SIG-M5 treated with dmso at 0.1 percent for 504 hours (cell line): Measurements from ENCODE around the gene TMCC3.
"Not testable (repeated sequence)": the region's sequence is repeated elsewhere in the genome, so short reads cannot be mapped to it uniquely, and the experiment has no call there.

Experiments
- DNase-seq: peaks from one replicate; lab custom pipeline; 2025; ENCODE audit not compliant: unreplicated experiment; lab: John Stamatoyannopoulos, UW

Gene TMCC3

DNA sequence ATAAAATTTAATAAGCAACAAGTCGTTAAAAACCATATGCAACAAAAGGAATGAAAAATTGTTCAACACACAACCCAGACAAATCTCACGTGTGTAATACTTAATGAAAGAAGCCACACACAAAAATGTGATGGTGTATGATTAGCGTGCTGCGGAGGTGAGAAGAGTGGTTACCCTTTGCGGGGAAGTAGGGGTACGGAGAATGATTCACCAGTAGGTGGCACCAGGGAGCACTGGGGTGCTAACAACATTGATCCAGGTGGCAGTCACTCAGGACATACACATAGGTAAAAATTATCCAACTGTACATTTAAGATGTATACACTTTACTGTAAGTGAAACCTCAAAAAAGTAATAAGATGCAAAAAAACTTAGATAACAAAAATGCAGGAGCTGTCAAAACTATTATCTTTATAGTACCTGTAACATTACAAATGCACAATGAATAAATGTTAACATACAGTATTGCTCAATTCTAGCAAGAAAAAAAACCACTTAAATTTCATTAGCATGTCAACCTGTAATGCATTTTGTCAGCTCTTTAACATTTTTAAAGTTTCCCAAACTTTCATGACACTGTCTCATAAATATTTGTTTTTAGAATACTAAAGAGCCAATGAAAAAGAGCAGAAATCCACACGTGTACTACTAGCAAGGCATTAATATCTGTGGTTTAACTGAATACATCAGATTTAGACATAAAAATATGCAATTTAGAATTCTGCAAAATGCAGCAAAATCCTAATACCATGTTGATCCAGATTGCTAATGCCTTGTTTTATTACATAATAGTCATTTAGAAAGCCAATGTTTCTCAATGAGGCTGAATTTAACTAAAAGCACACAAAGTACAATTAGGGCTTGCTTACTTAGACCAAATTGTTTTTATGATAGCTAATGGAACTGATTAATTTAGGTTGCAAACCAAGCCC lies 46.7 kb downstream of the TMCC3 start:
- DNase-seq, result no peak

DNA sequence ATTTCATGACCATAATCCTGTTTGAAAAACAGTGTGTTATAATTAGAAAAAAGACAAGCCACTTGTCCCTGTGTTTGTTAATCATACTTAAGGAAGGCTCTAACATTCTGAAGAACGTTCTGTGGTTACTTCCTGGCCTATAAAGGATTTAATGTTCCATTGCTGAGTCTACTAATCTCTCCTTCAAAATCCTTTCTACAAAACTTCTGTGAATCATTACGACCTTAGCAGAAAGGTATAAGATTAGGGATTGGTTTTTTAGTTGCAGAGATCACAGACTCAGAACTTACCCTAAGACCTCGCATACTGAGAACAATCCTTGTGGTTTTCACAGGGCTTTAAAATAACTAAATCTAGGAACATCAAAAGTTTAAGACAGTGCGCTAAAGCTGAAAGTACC lies 48.3 kb downstream of the TMCC3 start:
- DNase-seq, result no peak

DNA sequence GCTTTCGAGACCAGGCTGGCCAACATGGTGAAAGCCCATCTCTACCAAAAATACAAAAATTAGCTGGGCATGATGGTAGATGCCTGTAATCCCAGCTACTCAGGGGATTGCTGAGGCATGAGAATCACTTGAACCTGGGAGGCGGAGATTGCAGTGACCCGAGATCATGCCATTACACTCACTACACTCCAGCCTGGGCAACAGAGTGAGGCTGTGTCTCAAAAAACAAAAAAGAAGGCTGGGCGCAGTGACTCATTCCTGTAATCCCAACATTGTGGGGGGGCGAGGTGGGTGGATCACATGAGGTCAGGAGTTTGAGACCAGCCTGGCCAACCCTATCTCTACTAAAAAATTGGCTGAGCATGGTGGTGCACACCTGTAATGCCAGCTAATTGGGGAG lies 49.0 kb downstream of the TMCC3 start:
- DNase-seq, result not testable (repeated sequence)

DNA sequence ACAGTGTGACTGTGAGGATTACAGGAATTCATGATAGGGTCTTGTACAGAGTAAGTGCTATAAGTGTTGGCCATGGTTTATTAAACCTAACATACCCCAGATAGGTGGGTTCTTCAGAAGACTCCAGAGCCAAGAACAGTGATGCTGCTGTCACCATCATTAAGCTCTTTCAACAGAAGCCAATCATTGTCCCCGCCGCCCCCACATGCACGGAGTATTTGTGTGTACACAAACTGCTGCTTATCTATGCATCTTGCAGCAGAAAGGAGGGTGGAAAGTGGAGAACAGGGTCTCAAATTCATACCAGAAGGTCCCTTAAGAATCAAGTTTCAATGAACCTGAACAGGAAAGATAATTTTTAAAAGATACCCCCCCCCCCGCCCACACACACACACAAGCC lies 51.2 kb downstream of the TMCC3 start:
- DNase-seq, result no peak

DNA sequence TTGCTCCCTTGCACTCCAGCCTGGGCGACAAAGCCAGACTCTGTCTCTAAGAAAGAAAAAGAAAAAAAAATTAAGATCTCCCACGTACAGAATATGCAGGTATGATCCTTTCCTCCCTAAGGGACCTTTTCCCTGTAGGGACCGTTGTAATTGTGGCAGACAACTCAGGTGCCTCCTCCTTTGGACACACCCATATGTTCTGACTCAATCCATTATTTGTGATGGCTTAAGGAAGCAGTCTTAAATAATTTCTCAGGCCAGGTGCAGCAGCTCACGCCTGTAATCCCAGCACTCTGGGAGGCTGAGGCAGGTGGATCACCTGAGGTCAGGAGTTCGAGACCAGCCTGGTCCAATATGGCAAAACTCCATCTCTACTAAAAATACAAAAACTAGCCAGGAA lies 53.1 kb downstream of the TMCC3 start:
- DNase-seq, result no peak

DNA sequence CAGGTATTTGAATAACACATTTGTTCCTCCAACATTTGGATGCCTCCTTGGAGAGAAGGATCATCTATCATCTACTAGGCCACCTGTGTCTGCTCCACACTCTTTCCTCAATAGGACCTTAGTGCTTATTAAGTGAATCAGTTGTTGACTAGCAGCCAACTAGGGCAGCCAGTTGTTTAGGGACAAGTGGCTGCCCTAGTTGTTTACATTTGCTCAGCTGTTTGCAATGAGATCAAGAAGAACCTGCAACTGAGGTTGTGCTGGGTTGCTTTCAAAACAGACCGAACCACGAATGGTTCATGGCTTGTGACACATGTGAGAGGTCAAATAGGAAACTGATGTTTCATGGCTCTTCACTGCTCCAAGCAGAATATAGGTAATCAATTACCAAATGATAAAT lies 53.8 kb downstream of the TMCC3 start:
- no peak for DNase-seq

DNA sequence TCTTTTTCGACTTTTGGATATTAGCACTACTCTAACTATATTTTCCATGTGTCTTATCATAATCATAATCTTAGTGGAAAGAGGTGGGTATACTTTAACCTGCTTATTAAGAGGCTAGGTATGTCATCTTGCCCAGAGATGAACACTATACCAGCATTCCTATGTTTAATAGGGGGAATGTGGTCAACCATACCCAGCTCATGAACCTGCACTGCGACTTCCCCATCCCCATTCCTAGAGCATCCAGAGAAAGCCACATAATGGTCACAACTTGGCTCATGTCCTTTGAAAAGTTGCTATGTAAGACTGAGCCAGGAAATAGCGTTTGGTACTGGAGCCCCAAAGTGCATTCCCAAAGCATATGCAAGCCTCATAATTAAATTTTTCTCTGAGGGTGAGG lies 55.2 kb downstream of the TMCC3 start:
- DNase-seq, result no peak

DNA sequence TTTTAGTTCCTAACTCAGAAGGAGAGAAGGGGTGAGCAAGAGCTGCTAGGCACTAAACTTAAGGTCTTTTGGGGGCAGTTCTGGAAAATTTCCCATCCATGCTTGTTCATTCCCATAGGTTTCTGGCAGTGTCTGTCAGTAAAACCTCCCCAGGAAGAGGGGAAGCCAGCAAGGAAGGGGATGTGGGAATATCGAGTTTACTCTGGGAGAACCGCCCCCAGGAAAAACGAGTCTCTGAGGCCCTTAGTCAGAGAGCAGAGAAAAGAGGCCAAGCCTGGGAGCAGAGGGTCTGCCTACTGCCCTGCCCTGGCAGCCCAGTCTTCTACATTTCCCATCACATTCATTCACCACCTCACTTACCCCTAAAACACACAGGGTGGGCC lies 55.9 kb downstream of the TMCC3 start:
- no peak for DNase-seq

DNA sequence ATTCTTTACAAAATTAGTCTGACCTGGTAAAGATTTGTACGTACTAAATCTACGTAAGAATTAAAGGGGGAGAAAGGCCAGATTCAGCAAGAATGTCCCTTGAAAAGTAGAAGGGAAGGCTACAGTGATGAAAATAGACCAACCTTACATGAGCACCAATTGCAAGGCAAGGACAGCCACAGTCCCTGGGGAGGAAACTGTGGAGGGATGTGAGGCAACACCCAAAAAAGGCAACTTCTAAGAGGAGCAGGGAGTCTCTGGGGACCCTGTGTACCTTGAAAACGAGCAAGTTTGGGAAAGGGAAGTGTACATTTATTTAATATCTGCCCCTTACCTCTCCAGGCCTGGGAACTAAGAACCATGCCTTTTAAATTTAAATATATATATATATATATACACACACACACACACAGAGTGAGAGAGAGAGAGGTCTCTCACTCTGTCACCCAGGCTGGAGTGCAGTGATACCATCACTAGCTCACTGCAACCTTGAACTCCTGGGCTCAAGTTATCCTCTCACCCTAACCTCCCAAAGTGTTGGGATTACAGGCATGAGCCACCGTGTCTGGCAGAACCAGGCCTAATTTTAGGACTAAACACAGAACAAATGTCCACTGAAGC lies 56.4 kb downstream of the TMCC3 start:
- no peak for DNase-seq

DNA sequence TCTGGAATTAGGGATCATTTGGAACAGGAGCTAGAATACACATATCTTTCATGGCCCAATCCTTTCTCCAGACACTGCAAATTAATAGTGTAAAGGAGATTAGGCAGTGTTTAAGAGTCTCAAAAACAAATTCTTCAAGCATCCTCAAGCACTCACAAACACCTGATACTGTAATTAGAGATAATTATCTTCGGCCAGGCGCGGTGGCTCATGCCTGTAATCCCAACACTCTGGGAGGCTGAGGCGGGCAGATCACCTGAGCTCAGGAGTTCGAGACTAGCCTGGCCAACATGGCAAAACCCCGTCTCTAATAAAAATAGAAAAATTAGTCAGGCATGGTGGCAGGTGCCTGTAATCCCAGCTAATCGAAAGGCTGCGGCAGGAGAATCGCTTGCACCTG lies 57.6 kb downstream of the TMCC3 start:
- not testable (repeated sequence) for DNase-seq

DNA sequence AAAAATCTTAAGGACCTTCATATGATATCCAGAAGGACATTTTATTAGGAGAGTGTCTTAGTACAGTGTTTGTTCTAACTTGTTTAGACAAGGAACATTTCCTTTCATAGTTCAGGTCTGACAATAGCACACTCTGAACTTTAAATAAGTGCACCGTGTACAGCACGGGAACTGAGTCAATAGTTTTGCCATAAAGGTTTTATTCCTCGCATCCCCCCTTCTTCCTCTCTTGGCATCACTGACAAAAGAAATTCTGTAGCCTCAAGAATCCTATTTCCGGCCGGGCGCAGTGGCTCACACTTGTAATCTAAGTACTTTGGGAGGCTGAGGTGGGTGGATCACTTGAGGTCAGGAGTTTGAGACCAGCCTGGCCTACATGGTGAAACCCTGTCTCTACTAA lies 58.3 kb downstream of the TMCC3 start:
- DNase-seq, result no peak

DNA sequence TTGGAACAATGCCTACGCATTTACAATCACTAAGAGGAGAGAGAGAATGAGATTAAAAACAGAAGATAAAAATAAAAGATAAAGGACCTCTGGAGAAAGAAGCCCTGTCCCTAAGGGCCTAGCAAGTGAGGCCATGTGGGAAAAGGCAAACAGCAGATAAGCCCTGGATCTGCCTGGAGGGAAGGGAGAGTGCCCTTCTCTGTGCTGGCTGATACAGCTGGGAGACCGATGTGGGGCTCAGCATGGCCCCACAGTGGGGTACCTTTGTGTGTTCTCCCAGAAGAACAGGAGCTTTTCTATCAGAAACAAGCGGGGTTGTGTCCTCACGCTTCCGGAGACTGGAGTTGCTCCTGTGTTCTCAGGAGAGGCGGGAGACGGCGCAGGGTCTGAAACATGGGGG lies 59.9 kb downstream of the TMCC3 start:
- DNase-seq, result no peak

DNA sequence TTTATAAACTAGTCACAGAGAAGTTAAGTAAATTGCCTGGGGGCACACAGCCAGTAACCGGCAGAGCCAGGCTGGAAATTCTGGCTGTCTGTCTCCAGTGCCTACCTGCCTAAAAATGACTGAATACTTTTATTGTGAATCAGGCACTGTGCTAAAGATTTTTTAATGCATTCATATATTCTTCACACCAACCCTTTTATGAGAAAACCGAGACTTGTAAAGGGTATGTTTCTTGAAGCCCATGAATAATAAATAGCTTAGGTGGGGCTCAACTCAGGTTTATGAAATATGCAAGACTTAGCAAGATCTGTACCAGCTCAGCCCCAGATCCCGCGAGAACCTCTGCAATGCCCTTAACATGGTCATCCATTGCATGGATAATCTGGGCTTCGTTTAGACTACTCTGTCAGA lies 60.8 kb downstream of the TMCC3 start:
- DNase-seq, result no peak

DNA sequence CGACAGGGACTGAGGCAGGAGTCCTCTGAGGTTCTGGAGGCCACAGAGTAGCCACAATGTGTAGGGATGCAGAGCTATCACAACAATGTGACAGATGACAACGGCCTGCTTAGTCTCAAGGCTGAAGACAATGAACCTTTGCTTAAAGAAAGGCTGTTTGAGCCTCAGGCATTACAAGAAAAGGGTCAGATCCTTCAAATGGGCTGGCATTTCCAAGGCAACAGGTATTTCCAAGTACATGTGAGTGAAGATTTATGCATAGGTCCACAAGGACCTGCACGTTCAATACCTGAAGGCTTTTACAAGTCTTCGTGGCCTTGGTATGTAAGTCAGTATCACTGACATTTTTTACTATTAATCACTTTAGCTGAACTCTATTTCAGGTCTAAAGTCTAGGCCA lies 62.0 kb downstream of the TMCC3 start:
- no peak for DNase-seq

DNA sequence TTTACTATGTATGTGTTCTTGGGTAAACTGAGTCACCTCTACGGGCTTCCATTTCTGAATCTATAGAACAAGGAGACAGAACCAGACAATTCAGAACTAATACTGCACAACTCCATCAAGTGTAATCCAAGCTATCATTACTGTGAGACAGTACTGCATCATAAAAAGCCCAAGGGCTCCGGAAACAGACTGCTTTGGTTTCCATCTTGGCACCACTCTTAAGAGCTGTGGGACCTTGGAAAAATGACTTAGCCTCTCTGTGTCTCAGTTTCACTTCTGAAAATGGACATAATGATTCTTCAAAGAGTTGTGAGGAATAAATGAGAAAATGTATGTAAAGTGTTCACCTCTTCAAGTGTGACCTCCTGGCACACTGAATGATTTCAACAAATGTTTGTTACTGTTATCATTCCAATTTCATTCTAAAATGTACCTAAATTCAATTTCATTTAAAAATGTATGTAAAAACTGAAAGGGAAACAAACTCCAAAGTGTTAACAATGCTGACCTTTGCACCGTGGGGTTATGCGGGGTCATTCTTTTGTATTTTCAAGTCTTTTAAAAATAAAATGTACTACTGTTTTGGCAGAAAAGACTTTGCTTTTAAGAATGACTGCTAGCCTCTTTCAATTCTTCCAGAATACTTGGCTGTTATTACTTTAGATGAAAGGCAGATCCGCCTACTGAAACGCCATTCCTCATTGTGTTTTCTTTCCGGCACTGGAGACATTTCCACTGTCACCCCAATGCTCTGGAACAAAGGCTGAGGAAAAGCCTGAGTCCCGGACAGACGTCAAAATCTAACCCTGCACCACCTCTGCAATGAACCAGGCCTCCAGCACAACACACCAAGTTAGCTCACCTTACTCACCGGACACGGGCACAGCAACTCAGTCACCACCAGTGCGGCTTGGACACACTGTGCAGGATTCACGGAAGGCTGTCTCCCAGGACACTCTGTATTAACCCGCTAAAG lies 62.8 kb downstream of the TMCC3 start:
- no peak for DNase-seq

DNA sequence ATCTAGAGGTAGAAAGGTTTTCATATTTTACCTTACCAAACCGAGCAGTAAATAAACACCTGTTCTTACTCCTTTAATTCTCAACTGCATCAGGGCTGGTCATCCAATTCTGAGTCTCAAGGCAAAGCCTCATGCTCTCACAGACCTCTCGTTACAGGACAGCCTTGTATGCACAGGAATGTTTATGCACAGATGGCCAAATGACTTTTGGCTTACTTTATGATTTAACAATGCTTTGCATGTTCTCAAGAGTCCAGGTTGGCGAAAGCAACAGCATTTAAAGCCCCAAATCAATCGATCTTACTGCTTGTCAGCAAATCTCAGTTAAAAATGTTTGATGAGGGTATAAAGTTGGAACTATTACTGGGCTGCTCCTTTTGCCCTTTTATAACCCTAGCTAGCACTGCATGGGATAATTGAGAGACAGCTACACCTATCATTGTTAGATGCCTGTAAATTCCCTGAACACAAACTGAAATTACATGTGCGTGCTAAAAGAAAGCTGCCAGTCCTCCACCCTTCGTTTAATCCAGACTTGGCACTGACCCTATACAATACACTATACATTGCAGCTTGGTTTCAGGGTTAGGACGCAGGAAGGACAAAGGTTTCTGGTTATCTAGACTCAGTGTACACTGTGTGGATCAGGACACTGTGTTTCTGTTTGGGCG lies 63.6 kb downstream of the TMCC3 start:
- DNase-seq, result no peak

DNA sequence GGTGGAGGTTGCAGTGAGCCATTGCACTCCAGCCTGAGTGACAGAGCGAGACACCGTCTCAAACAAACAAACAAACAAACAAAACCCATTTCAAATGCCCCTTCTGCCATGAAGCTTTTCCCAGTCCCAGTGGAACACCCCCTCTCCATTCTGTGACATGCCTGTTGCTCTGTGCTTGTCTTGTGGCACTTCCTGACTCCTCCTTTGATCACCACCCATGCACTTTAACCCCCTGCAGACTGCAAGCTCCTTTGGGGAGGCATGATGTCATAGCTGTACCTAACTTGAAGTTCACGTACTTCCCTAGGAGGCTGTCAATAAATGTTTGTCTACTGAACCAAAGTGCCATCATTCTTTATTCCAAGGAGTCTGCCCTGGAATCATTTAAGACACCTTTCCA lies 64.7 kb downstream of the TMCC3 start:
- DNase-seq, result no peak

DNA sequence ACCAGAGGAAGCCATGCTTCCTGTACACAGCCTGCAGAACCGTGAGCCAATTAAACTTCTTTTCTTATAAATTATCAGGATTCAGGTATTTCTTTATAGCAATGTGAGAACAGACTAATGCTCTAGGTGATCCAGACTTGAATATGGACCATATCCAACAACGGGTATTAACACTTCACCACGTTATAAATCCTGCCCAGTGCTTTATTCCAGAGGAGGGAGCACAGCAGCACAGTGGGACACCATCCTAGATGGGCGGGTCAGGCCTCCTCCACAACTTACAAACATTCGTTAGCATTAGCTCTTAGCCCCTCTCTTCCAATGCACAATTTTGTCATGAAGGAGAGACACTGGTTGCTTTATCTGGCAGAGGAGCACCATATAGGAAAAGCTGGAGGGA lies 66.0 kb downstream of the TMCC3 start:
- DNase-seq, result no peak

DNA sequence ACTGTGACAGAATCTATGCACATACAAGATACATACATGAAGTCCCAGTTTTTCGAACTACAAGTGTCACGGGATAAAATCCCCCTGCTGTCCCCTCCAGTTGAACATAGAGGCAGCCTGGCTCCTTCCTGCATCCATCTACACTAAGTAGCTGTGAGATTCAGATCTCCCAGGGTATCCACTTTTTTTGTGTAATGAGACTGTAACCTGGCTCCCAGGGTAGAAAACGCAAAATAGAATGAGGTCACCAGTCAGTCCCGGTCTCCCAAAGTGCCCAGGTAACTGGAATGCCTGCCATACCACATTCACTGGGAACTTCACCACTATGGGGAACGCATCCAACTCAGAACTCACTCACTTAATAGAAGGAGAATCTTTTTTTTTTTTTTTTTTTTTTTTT lies 67.8 kb downstream of the TMCC3 start:
- DNase-seq, result no peak

DNA sequence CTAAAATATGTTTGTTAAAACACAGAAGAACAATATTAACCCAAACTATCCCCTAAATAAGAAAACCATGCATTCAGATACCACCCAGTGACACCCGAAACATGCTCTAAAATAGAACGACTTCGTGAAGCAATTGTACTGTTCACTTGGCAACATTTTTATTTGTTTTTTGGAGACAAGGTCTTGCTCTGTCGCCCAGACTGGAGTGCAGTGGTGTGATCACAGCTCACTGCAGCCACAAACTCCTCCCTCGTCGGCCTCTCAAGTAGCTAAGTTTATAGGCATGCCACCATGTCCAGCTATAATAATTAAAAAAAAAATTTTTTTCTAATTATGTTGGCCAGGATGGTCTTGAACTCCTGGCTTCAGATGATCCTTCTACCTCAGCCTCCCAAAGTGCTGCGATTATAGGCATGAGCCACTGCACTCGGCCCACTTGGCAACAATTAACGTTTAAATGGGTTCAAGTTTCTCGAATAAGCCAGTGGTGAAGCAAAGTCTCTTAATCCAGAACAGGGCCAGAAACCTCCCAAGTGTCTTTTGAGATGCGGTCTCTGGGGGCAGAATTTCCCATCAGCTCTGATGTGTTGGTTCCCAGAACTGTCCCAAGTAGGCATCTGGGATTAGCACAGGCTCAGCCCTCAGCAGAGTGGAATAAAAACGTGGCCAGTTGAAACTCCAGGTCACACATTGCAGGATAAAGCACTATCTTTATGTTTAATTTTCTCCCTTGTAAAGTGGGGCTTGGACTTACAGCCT lies 74.5 kb downstream of the TMCC3 start:
- DNase-seq, result no peak
